Gastroesophageal sphincter (tissue), 4 donors: Measurements from ENCODE around the gene ZNF766. TPM values are rescaled to one million over a fixed set of nuclear protein-coding genes. Genes with fewer than 3 reads are reported as not detected.
A peak's percentile ranks its signal among the peaks of the same experiment; 100 is the strongest.

ENCODE experiments used
- ATAC-seq: fragments of 150-250 bp; one replicate; pipeline ENCODE4 v1.9.1; 2016; ENCODE audit warnings: mild to moderate bottlenecking, moderate library complexity
- H3K27ac ChIP-seq, 4 donors: fragments of 200-600 bp; sonication (generic) in 3 of 4; 1 replicate in 3 of 4; 2 replicates in 1 of 4; pipeline ENCODE4 v1.5.1; 2016 to 2019
- H3K27me3 ChIP-seq: fragments of 200-600 bp; sonication (generic); one replicate; pipeline ENCODE4 v1.5.1; 2019
- H3K36me3 ChIP-seq, 2 donors: fragments of 200-600 bp; sonication (generic); one replicate each; pipeline ENCODE4 v1.5.1; 2019; ENCODE audit warnings: control low read depth in 1 of 2
- H3K4me1 ChIP-seq, 3 donors: fragments of 200-600 bp; sonication (generic); 1 replicate in 2 of 3; 2 replicates in 1 of 3; pipeline ENCODE4 v1.5.1; 2016 to 2019; ENCODE audit warnings: control low read depth in 2 of 3
- H3K4me3 ChIP-seq, 2 donors: fragments of 200-600 bp; sonication (generic); one replicate each; pipeline ENCODE4 v1.5.1; 2019; ENCODE audit warnings: mild to moderate bottlenecking in 1 of 2, moderate library complexity in 1 of 2
- H3K9me3 ChIP-seq, 3 donors: fragments of 200-600 bp; sonication (generic); one replicate each; pipeline ENCODE4 v1.5.1; 2017 to 2019; ENCODE audit warnings: control low read depth in 2 of 3
- EP300 ChIP-seq: sonication (generic); formaldehyde crosslinking; IDR thresholded peaks from one replicate; pipeline ENCODE4 v1.6.1; 2017; ENCODE audit warnings: antibody characterized with exemption, mild to moderate bottlenecking
- POLR2A ChIP-seq, 2 donors: fragments of 450-650 bp; IDR thresholded peaks; one replicate each; pipeline ENCODE4 v1.6.1; 2017; ENCODE audit warnings: antibody characterized with exemption in 2 of 2, mild to moderate bottlenecking in 2 of 2, moderate library complexity in 1 of 2
- POLR2AphosphoS5 ChIP-seq: sonication (generic); formaldehyde crosslinking; IDR thresholded peaks from one replicate; pipeline ENCODE4 v1.6.1; 2017; ENCODE audit warnings: antibody characterized with exemption
- WGBS, 2 donors: methylation state at CpG; one replicate each; pipeline ENCODE4 v1.1.5; 2018; ENCODE audit warnings: low coverage in 1 of 2; 5-methylcytosine and 5-hydroxymethylcytosine counted together
- total RNA-seq, 4 donors: library from RNA; depleted of rRNA; stranded (reverse); fragments of >200 nt; gene quantifications; one replicate each; pipeline ENCODE4 v1.1.0, GENCODE V29; 2016
- TF ChIP-seq, protein P1 (sequence below), 4 experiments: fragments of 200-600 bp in 2 of 4; fragments of 450-650 bp in 2 of 4; sonication (generic) in 1 of 4; IDR thresholded peaks; one replicate each; pipeline ENCODE4 v1.5.1; 2017 to 2019; ENCODE audit warnings: antibody characterized with exemption in 4 of 4, mild to moderate bottlenecking in 2 of 4, moderate library complexity in 2 of 4

Gene ZNF766
- total RNA-seq, 4 donors from 2014 or later = 10.0 to 16.9 (median 10.3) TPM

DNA sequence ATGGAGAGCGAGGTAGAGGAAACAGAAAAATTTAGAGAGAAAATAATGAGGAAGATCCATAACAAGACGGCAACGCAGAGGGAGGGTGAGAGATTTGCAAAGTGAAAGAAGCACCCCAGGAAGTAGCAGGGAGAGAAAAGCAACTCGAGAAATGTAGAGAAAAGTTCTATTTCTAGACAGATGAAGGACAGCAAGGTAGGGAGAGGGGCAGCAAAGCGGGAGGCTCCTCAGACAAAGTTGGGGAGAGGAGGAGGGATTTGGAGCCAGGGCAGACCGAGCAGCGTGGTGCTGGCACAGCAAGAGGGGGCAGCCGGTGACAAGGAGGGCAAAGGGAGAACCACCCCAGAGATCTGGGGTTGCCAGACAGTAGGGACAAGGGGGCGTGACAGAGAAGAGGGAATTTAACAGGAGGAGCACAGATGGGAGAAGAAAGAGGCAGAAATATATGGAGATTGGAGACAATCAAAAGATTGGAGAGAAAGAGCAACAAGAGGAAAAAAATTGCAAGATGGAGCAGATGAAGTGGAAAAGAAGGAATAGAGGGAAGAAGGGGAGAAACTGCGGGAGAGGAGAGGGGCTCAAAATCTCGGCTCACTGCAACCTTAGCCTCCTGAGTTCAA lies 989 bp downstream of the ZNF766 start:
- peak overlapping the region; percentile 81 to 96 for H3K4me3 ChIP-seq
- peak overlapping the region; percentile 88 to 97 (median 96) for H3K27ac ChIP-seq
- TF ChIP-seq POLR2A (IDR thresholded peaks at IDR 0.05) = no peak
- no peak for TF ChIP-seq EP300
- TF ChIP-seq, protein P1, sequence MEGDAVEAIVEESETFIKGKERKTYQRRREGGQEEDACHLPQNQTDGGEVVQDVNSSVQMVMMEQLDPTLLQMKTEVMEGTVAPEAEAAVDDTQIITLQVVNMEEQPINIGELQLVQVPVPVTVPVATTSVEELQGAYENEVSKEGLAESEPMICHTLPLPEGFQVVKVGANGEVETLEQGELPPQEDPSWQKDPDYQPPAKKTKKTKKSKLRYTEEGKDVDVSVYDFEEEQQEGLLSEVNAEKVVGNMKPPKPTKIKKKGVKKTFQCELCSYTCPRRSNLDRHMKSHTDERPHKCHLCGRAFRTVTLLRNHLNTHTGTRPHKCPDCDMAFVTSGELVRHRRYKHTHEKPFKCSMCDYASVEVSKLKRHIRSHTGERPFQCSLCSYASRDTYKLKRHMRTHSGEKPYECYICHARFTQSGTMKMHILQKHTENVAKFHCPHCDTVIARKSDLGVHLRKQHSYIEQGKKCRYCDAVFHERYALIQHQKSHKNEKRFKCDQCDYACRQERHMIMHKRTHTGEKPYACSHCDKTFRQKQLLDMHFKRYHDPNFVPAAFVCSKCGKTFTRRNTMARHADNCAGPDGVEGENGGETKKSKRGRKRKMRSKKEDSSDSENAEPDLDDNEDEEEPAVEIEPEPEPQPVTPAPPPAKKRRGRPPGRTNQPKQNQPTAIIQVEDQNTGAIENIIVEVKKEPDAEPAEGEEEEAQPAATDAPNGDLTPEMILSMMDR (IDR thresholded peaks at IDR 0.05) = no peak
- no peak for TF ChIP-seq POLR2AphosphoS5
- no peaks in the 10 kb centered on the region for H3K9me3 ChIP-seq
- peaks cover 3 to 48% (median 14%) of the 10 kb centered on the region in 3 donors for H3K4me1 ChIP-seq
- 4 to 9% methylated on average over 10 of the region's 11 CpGs for WGBS, 2 donors
- ATAC-seq = no peak
- H3K36me3 ChIP-seq = peaks cover 0 to 17% of the 10 kb centered on the region in 2 donors
- H3K27me3 ChIP-seq = no peaks in the 10 kb centered on the region

DNA sequence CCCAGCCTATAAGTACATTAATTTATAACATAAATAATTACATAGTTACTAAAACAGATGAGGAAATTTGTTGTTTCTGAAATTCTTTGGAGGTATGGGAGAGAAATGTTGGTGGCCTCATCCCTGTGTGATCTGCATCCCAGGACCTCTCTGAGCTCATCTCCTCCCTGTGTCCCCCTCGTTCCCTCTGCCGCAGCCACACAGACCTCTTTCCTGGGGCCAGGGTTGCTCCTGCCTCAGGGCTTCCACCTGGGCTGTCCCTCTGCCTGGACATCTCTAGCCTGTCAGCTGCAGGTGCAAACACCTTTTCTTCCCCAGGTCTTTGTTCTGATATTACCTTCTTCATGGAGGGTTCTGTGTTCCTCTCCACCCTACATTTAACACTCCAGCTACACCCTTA lies 3.9 kb downstream of the ZNF766 start:
- H3K36me3 ChIP-seq = peaks cover 0 to 29% of the 10 kb centered on the region in 2 donors
- WGBS, 2 donors = 89 to 100% methylated on average over 2 of the region's 2 CpGs
- no peak for ATAC-seq
- TF ChIP-seq EP300 (no peak), POLR2AphosphoS5 (no peak), POLR2A (IDR thresholded peaks at IDR 0.05) (no peak)
- TF ChIP-seq, protein P1 (IDR thresholded peaks at IDR 0.05) = no peak
- no peaks in the 10 kb centered on the region for H3K9me3 ChIP-seq
- H3K4me3 ChIP-seq = no peak overlapping the region
- peaks cover 3 to 62% (median 14%) of the 10 kb centered on the region in 3 donors for H3K4me1 ChIP-seq
- H3K27me3 ChIP-seq = no peaks in the 10 kb centered on the region
- H3K27ac ChIP-seq = no peak overlapping the region

DNA sequence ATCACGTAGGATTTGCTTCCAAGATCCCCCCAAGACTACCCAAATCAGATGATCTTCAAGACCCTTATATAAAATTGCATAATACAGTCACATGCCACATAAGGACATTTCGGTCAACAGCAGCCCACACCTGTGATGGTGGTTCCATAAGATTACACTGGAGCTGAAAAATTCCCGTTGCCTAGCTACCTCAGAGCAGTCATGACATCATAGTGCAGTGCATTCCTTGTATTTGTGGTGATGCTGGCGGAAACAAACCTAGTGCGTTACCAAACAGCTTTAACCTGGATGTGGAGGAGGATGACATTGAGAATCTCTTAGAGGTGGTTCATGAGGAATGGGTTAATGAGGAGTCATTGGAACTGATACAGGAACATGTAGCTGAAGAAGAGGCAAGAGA lies 4.8 kb downstream of the ZNF766 start:
- no peak overlapping the region for H3K4me3 ChIP-seq
- ATAC-seq = no peak
- TF ChIP-seq POLR2A (IDR thresholded peaks at IDR 0.05) = no peak
- TF ChIP-seq EP300 = no peak
- TF ChIP-seq, protein P1 (IDR thresholded peaks at IDR 0.05) = no peak
- TF ChIP-seq POLR2AphosphoS5 = no peak
- H3K27ac ChIP-seq = no peak overlapping the region
- H3K27me3 ChIP-seq = no peaks in the 10 kb centered on the region
- no peaks in the 10 kb centered on the region for H3K9me3 ChIP-seq
- 58 to 100% methylated on average over 2 to 5 of the region's 5 CpGs for WGBS, 2 donors
- H3K4me1 ChIP-seq = peaks cover 3 to 55% (median 11%) of the 10 kb centered on the region in 3 donors
- H3K36me3 ChIP-seq = peaks cover 0 to 33% of the 10 kb centered on the region in 2 donors

DNA sequence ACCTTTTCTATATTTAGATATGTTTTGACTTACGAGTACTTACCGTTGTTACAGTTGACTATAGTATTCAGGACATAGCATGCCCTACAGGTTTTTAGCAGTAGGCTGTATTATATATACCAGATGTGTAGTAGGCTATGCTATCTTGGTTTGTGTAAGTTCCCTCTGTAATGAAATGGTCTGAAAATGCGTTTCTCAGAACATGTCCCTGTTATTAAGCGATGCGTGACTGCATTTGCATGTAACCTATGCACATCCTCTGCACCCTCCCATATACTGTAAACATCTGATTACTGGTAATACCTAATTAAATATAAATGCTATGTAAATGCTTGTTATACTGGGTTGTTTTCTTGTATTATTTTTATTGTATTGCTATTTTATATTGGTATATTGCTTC lies 6.6 kb downstream of the ZNF766 start:
- H3K9me3 ChIP-seq = no peaks in the 10 kb centered on the region
- H3K36me3 ChIP-seq = peaks cover 0 to 33% of the 10 kb centered on the region in 2 donors
- TF ChIP-seq, protein P1 (IDR thresholded peaks at IDR 0.05) = no peak
- no peak for TF ChIP-seq POLR2A (IDR thresholded peaks at IDR 0.05)
- TF ChIP-seq POLR2AphosphoS5 = no peak
- TF ChIP-seq EP300 = no peak
- ATAC-seq = no peak
- H3K27me3 ChIP-seq = no peaks in the 10 kb centered on the region
- 83 to 85% methylated on average over 4 to 5 of the region's 5 CpGs for WGBS, 2 donors
- no peak overlapping the region for H3K27ac ChIP-seq
- H3K4me1 ChIP-seq = peaks cover 1 to 46% (median 5%) of the 10 kb centered on the region in 3 donors
- no peak overlapping the region for H3K4me3 ChIP-seq

DNA sequence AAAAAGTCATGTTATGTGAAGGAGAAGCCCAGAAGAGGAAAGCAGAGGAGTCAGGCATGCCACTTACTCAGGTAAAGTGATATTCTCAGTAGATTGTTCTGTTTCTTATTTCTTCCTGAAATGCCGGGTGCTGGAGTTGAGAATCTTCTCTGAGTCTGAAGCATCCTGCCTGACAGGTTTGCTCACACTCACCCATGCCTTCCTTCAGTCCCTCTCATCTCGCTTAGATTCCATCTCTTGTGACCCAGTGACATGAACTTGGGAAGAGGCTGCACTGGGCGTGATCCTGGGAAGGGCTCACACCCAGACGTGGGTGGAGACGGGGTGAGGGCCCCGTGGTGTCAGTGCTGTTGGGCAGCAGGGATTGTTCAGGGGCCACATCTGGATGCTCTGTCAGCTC lies 8.1 kb downstream of the ZNF766 start:
- ATAC-seq = no peak
- WGBS, 2 donors = 94% methylated on average over 6 of the region's 6 CpGs; no CpG with 5 or more reads in 1 of the 2 donors
- Histone ChIP-seq H3K9me3 (no peaks in the 10 kb centered on the region), H3K4me1 (peaks cover 0 to 31% (median 0%) of the 10 kb centered on the region in 3 donors), H3K27ac (no peak overlapping the region), H3K4me3 (no peak overlapping the region), H3K27me3 (no peaks in the 10 kb centered on the region), H3K36me3 (peaks cover 0 to 35% of the 10 kb centered on the region in 2 donors)
- no peak for TF ChIP-seq EP300
- no peak for TF ChIP-seq POLR2A (IDR thresholded peaks at IDR 0.05)
- TF ChIP-seq, protein P1 (IDR thresholded peaks at IDR 0.05) = no peak
- no peak for TF ChIP-seq POLR2AphosphoS5
